Mucosa of descending colon (tissue), 3 donors: ENCODE data around the gene SOCS1. TPM values are rescaled to one million over a fixed set of nuclear protein-coding genes. Genes with fewer than 3 reads are reported as not detected.

Source experiments
- ATAC-seq: fragments of 200-7000 bp; cut with Tn5 transposase; one replicate; pipeline ENCODE4 v1.9.1; 2020; ENCODE audit warnings: mild to moderate bottlenecking, moderate library complexity
- DNase-seq, 3 donors: peaks; one replicate each; pipeline ENCODE4 v3.0.0-alpha.2; 2020
- H3K36me3 ChIP-seq: fragments of 200-600 bp; one replicate; pipeline ENCODE4 v1.8.0; 2021; ENCODE audit warnings: low read depth, mild to moderate bottlenecking
- H3K4me1 ChIP-seq: fragments of 200-600 bp; one replicate; pipeline ENCODE4 v1.8.0; 2021; ENCODE audit warnings: low read depth, mild to moderate bottlenecking
- H3K4me3 ChIP-seq: fragments of 200-600 bp; one replicate; pipeline ENCODE4 v1.8.0; 2021; ENCODE audit warnings: mild to moderate bottlenecking
- H3K9me3 ChIP-seq: fragments of 200-600 bp; one replicate; pipeline ENCODE4 v1.8.0; 2021; ENCODE audit warnings: mild to moderate bottlenecking
- CTCF ChIP-seq: fragments of 200-600 bp; IDR thresholded peaks from one replicate; pipeline ENCODE4 v1.8.0; 2022; ENCODE audit warnings: antibody characterized with exemption, mild to moderate bottlenecking
- intact Hi-C, 2 donors: fragments of 100-400 bp; cut with DNase I in 1 of 2; cut with micrococcal nuclease in 1 of 2; formaldehyde crosslinking; loops; one replicate each; pipeline versions ENCODE4 v1.11.0 to v1.11.1; 2022; cut with DNase I, micrococcal nuclease
- total RNA-seq, 3 donors: library from RNA; stranded (reverse); fragmentation: NEBNext Ultra II Directional in 2 of 3; extraction: Animal tissue kit (Norgen Biotek cat#: 25700) in 2 of 3; gene quantifications; one replicate each; pipeline versions ENCODE4 v1.2.1 to v1.2.4, GENCODE V29; 2021 to 2023
- donor health status: DM: no; HTN: no; CAD: no; lungs with moderate emphysema.
- donor health status: DM: no; HTN: no; CAD: no.
- donor health status: DM: no; HTN: yes; CAD: no.

SOCS1 gene
- total RNA-seq, 3 donors from 2014 or later, result 4.0 to 6.5 (median 4.1) TPM

GRCh38 chr16:11205754-11206581, 50.0 kb downstream of the SOCS1 start:
- intact Hi-C loops, result no loop called here
- DNase-seq (peak; percentile 52 to 73 (median 55)), ATAC-seq (peak; percentile 85)
- H3K9me3 ChIP-seq, result peaks cover 6% of the 10 kb centered on the region
- no peak for TF ChIP-seq CTCF
- H3K4me1 ChIP-seq, result peaks cover 14% of the 10 kb centered on the region
- no peaks in the 10 kb centered on the region for H3K36me3 ChIP-seq
- H3K4me3 ChIP-seq, result no peak overlapping the region

DNA sequence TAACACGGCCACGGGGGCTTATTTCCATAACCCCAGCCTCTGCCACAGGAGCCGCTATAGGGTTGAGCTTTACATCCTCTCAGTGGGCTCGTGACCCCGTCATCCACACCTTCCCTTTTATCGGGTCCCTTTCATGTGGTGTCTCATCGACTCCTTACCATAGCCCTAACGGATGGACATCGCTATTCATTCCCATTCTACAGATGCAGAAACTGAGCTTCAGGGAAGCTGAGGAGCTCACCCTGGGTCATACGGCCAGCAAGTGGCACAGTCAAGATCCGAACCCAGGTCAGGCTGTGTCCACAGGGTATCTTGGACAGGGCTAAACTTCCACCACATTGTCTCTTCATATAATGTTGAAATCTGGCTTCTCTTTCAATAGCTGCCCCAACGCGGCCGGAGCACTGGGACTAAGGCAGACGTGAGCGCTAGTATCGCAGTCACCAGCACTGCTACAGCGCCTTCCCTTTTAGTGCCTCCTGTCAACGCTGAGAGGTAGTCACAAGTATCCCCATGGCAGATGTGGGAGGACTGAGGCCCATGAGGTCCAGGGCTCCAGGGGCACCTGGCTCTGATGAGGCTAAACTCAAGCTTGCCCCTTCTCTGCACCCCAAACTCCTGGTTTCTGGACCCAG, 50.8 kb downstream of the SOCS1 start:
- intact Hi-C loops, result no loop called here
- peaks cover 14% of the 10 kb centered on the region for H3K4me1 ChIP-seq
- H3K4me3 ChIP-seq, result no peak overlapping the region
- DNase-seq (no peak), ATAC-seq (peak; percentile 26)
- H3K36me3 ChIP-seq, result no peaks in the 10 kb centered on the region
- no peak for TF ChIP-seq CTCF
- peaks cover 6% of the 10 kb centered on the region for H3K9me3 ChIP-seq

DNA sequence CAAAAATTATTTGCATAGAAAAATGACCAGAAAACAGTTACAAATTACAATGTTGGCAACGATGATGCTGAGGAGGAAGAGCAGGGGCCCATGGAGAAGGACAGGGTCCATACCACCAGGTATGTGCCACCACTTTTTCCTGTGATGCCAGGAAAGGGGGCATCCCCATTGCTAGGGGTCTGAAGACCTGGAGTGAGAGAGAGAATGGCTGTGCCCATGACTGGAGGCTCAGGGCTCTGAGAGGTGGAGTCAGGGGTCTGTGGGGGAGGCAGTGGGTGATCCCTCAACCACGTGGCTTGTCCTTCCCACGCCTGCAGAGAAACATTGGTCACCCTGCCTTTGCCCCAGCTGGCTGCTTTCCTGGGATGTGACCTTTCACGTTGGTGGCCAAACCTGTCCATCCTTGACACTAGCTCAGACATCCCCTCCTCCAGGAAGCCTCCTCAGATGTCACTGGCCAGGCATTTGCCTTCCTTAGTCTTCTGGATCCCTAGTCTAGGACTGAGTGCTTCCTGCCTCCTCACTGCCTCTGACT, 51.4 kb downstream of the SOCS1 start:
- H3K4me1 ChIP-seq, result peaks cover 14% of the 10 kb centered on the region
- no peak for ATAC-seq
- no peak overlapping the region for H3K4me3 ChIP-seq
- H3K9me3 ChIP-seq, result peaks cover 6% of the 10 kb centered on the region
- TF ChIP-seq CTCF, result no peak
- DNase-seq, result no peak
- no peaks in the 10 kb centered on the region for H3K36me3 ChIP-seq
- intact Hi-C loops, result no loop called here

Other genes starting within 250 kb of the SOCS1 start
- not detected for gene TNP2, start 13.1 kb upstream of the SOCS1 start, total RNA-seq
- not detected for gene PRM3, start 17.4 kb upstream of the SOCS1 start, total RNA-seq
- gene PRM2, start 20.3 kb upstream of the SOCS1 start, total RNA-seq, result not detected
- gene PRM1, start 25.1 kb upstream of the SOCS1 start, total RNA-seq, result not detected
- gene RMI2, start 89.3 kb upstream of the SOCS1 start, total RNA-seq, result 10 to 100 TPM in 1 of 3 donors, 1 to 10 TPM in 2; 2.1 to 12.1 (median 7.0) TPM